ENCODE measurements around the gene TMPRSS6. TPM values are rescaled to one million over a fixed set of nuclear protein-coding genes. Genes with fewer than 3 reads are reported as not detected.

Gene TMPRSS6
- total and polyA plus RNA-seq, 2 of the 13 experiments (the other 11 are each of a cell fraction or from before 2014, with no cell fraction given) = 4.2 to 4.8 TPM

DNA sequence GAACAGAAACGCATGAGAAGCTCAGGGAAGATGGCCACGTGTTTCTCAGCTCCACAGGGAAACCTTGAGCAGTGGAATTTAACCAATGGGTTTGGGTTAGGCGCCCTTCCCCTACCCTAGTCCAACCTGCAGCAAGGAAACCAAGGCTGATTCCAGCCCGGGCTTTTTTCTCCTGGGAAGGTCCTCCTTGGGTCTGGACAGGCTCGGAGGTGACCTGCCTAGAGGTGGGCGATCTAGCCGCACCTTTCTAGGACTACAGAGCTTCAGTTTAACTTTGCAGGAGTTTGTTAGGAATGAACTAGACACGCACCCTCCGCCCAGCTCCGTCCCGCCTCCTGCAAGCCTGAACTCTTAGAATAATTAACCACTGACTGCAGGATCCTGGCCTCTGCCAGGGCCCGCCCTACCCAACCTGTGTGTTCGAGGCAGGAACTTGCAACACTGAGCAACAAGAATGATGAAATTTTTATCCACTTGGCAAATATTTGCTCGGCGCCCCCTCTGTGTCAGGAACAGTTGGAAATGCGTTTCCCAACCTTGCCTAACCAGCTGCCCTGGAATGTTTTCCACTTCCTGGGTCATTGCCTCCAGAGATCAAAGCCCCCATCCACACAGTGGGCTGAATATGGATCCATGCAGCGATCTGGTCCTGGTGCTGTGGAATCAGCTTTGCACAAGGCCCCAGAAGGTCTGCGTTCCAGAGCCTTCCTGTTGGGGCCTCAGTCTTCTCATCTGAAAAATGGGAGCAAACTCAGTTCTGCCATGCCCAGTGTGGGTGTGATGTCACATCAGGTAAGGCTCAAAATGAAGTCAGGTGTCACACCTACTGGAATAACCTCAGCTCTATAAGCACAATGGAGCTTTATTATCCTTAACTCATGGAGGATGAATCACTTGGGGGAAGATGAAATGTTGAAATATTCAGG, 76.7 kb downstream of the TMPRSS6 start (continued):
- TF ChIP-seq, protein P1, sequence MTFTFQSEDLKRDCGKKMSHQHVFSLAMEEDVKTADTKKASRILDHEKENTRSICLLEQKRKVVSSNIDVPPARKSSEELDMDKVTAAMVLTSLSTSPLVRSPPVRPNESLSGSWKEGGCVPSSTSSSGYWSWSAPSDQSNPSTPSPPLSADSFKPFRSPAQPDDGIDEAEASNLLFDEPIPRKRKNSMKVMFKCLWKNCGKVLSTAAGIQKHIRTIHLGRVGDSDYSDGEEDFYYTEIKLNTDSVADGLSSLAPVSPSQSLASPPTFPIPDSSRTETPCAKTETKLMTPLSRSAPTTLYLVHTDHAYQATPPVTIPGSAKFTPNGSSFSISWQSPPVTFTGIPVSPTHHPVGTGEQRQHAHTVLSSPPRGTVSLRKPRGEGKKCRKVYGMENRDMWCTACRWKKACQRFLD (CRISPR knock-in tag; IDR thresholded peaks at IDR 0.05; ENCODE audit: borderline replicate concordance) = no peak
- TF ChIP-seq, protein P2, sequence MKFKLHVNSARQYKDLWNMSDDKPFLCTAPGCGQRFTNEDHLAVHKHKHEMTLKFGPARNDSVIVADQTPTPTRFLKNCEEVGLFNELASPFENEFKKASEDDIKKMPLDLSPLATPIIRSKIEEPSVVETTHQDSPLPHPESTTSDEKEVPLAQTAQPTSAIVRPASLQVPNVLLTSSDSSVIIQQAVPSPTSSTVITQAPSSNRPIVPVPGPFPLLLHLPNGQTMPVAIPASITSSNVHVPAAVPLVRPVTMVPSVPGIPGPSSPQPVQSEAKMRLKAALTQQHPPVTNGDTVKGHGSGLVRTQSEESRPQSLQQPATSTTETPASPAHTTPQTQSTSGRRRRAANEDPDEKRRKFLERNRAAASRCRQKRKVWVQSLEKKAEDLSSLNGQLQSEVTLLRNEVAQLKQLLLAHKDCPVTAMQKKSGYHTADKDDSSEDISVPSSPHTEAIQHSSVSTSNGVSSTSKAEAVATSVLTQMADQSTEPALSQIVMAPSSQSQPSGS (CRISPR knock-in tag; IDR thresholded peaks at IDR 0.05) = peak; percentile 98
- TF ChIP-seq KAT2B (IDR thresholded peaks at IDR 0.05; ENCODE audit: borderline replicate concordance, low read depth, low read length) (no peak), MATR3 (CRISPR knock-in tag; IDR thresholded peaks at IDR 0.05) (no peak), ZNF773 (CRISPR knock-in tag; IDR thresholded peaks at IDR 0.05; ENCODE audit: borderline replicate concordance) (no peak), ASH2L (IDR thresholded peaks at IDR 0.05; ENCODE audit: insufficient read length, low read depth, low read length) (peak; percentile 65), ARNT2 (CRISPR knock-in tag; IDR thresholded peaks at IDR 0.05; ENCODE audit: low read depth) (0 out of 2 replicates have a peak, but pooled peaks have one; percentile 28), MLLT10 (CRISPR knock-in tag; IDR thresholded peaks at IDR 0.05) (no peak), ZNF143 (CRISPR knock-in tag; IDR thresholded peaks at IDR 0.05) (no peak; the same call in 1 of the 2 replicates), ZFP62 (CRISPR knock-in tag; IDR thresholded peaks at IDR 0.05) (no peak), HCFC1 (IDR thresholded peaks at IDR 0.05; ENCODE audit: low read depth, low read length) (no peak), HDAC2 (CRISPR knock-in tag; IDR thresholded peaks at IDR 0.05) (peak; percentile 99), JDP2 (CRISPR knock-in tag; IDR thresholded peaks at IDR 0.05; ENCODE audit: borderline replicate concordance) (no peak), PTBP1 (IDR thresholded peaks at IDR 0.05; ENCODE audit: low read depth, low read length, poor library complexity, severe bottlenecking) (no peak), ZNF777 (CRISPR knock-in tag; IDR thresholded peaks at IDR 0.05) (no peak), ATF7 (IDR thresholded peaks at IDR 0.05) (peak; percentile 68), ATF7 (CRISPR knock-in tag; IDR thresholded peaks at IDR 0.05) (peak; percentile 89; the same call in 1 of the 2 replicates)
- TF ChIP-seq, protein P3, sequence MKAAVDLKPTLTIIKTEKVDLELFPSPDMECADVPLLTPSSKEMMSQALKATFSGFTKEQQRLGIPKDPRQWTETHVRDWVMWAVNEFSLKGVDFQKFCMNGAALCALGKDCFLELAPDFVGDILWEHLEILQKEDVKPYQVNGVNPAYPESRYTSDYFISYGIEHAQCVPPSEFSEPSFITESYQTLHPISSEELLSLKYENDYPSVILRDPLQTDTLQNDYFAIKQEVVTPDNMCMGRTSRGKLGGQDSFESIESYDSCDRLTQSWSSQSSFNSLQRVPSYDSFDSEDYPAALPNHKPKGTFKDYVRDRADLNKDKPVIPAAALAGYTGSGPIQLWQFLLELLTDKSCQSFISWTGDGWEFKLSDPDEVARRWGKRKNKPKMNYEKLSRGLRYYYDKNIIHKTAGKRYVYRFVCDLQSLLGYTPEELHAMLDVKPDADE (CRISPR knock-in tag; IDR thresholded peaks at IDR 0.05) = no peak
- TF ChIP-seq, protein P4, sequence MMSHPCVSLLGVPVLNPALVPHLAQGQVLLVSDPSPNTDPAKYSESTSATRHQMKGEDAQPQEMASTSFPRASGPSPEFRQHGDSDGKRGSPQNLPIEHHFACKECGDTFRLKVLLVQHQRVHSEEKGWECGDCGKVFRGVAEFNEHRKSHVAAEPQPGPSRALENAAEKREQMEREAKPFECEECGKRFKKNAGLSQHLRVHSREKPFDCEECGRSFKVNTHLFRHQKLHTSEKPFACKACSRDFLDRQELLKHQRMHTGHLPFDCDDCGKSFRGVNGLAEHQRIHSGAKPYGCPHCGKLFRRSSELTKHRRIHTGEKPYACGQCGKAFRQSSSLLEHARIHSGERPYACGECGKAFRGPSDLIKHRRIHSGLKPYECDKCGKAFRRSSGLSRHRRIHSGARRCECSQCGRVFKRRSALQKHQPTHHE (CRISPR knock-in tag; IDR thresholded peaks at IDR 0.05; ENCODE audit: borderline replicate concordance) = 0 out of 2 replicates have a peak, but pooled peaks have one; percentile 45
- TF ChIP-seq, protein P5, sequence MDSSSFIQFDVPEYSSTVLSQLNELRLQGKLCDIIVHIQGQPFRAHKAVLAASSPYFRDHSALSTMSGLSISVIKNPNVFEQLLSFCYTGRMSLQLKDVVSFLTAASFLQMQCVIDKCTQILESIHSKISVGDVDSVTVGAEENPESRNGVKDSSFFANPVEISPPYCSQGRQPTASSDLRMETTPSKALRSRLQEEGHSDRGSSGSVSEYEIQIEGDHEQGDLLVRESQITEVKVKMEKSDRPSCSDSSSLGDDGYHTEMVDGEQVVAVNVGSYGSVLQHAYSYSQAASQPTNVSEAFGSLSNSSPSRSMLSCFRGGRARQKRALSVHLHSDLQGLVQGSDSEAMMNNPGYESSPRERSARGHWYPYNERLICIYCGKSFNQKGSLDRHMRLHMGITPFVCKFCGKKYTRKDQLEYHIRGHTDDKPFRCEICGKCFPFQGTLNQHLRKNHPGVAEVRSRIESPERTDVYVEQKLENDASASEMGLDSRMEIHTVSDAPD (CRISPR knock-in tag; IDR thresholded peaks at IDR 0.05) = peak; percentile 98
- TF ChIP-seq, protein P6, sequence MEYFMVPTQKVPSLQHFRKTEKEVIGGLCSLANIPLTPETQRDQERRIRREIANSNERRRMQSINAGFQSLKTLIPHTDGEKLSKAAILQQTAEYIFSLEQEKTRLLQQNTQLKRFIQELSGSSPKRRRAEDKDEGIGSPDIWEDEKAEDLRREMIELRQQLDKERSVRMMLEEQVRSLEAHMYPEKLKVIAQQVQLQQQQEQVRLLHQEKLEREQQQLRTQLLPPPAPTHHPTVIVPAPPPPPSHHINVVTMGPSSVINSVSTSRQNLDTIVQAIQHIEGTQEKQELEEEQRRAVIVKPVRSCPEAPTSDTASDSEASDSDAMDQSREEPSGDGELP (IDR thresholded peaks at IDR 0.05; ENCODE audit: borderline replicate concordance, low read depth) = peak; percentile 97
